ENCODE results near the gene PAK5.

DNA sequence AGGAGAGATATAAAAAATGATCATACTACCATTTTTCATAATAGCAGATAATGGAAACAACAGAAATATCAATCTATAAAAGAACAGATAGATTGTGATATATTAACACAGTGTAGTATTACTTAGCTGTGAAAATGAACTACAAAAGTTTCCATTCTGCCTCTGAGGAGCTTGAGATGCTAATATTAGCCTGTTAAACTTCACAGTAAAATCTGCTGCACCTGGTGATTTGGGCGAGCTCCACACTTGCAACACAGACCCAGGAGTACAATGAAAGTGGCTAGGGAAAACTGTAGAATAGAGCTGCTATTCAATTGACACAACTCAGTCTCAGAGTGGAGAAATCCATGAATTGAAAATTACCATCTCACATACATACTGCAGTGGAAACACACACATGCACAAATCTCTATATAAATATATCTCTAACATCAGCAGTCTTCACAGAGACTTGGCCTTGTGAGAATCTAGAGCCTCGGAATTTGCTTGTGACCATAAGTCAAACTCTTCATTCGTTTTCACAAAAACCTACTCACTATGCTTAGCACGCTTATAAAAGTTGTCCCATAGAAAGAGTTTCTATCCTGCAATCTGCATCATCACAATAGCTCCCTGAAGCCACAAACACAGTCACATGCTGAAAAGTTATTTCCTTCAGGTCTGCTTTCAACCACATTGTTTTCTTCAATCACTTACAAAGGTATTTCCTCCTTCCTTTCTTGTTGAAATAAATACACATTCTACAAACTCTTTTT, 133.0 kb downstream of the PAK5 start:
- TF ChIP-seq POLR2A (IDR thresholded peaks at IDR 0.05; ENCODE audit: low read length) (no peak), ZFP36 (IDR thresholded peaks at IDR 0.05; ENCODE audit: borderline replicate concordance, partially characterized antibody) (no peak), HEYL (CRISPR knock-in tag; IDR thresholded peaks at IDR 0.05) (no peak), RCOR1 (IDR thresholded peaks at IDR 0.05; ENCODE audit: low read depth, low read length) (no peak), BHLHE40 (IDR thresholded peaks at IDR 0.05; ENCODE audit: low read depth, low read length) (no peak), JUNB (IDR thresholded peaks at IDR 0.05) (no peak), EHMT2 (IDR thresholded peaks at IDR 0.05; ENCODE audit: low read depth) (no peak)
- TF ChIP-seq, protein P1, sequence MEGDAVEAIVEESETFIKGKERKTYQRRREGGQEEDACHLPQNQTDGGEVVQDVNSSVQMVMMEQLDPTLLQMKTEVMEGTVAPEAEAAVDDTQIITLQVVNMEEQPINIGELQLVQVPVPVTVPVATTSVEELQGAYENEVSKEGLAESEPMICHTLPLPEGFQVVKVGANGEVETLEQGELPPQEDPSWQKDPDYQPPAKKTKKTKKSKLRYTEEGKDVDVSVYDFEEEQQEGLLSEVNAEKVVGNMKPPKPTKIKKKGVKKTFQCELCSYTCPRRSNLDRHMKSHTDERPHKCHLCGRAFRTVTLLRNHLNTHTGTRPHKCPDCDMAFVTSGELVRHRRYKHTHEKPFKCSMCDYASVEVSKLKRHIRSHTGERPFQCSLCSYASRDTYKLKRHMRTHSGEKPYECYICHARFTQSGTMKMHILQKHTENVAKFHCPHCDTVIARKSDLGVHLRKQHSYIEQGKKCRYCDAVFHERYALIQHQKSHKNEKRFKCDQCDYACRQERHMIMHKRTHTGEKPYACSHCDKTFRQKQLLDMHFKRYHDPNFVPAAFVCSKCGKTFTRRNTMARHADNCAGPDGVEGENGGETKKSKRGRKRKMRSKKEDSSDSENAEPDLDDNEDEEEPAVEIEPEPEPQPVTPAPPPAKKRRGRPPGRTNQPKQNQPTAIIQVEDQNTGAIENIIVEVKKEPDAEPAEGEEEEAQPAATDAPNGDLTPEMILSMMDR (IDR thresholded peaks at IDR 0.05): no peak
- TF ChIP-seq, protein P2, sequence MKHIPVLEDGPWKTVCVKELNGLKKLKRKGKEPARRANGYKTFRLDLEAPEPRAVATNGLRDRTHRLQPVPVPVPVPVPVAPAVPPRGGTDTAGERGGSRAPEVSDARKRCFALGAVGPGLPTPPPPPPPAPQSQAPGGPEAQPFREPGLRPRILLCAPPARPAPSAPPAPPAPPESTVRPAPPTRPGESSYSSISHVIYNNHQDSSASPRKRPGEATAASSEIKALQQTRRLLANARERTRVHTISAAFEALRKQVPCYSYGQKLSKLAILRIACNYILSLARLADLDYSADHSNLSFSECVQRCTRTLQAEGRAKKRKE (CRISPR knock-in tag; IDR thresholded peaks at IDR 0.05; ENCODE audit: low read depth): no peak
